ENCODE data around the gene NAXE.
A peak's percentile ranks its signal among the peaks of the same experiment; 100 is the strongest.
"Not testable (repeated sequence)": the region's sequence is repeated elsewhere in the genome, so short reads cannot be mapped to it uniquely, and the experiment has no call there.

NAXE gene

DNA sequence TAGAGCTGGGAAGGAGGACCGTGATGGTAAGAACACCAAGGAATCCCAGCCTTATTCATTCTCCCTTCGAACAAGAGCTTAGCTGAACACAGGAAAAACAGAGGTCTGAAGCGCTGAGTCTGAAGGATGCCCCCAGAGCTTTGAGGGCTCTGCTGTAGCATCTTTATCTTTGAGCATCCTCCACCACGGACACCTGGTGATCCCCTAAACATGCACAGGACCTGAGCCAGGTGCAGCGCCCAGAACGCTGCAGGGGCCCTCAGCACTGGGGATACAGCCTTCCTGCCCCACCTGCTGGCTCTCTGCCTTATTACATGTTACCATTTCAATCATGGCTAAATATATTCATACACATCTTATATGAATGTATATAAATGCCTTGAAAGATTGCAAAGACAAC, 17.4 kb downstream of the NAXE start:
- TF ChIP-seq GATA1 (IDR thresholded peaks at IDR 0.05; ENCODE audit: low read depth, low read length) = no peak
- TF ChIP-seq POLR2A (IDR thresholded peaks at IDR 0.05; ENCODE audit: low read length) = no peak
- peak; percentile 42 to 62 for DNase-seq

DNA sequence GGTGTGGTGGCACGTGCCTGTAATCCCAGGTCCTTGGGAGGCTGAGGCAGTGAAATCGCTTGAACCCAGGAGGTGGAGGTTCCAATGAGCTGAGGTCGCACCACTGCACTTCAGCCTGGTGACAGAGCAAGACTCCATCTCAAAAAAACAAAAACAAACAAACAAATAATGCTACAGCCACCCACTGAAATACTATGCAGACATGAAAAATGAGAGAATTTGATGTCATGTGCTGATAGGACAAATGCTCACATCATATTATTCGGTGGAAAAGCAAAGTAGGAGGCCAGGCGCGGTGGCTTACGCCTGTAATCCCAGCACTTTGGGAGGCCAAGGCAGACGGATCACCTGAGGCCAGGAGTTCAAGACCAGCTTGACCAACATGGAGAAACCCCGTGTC, 18.5 kb downstream of the NAXE start:
- DNase-seq = not testable (repeated sequence)

DNA sequence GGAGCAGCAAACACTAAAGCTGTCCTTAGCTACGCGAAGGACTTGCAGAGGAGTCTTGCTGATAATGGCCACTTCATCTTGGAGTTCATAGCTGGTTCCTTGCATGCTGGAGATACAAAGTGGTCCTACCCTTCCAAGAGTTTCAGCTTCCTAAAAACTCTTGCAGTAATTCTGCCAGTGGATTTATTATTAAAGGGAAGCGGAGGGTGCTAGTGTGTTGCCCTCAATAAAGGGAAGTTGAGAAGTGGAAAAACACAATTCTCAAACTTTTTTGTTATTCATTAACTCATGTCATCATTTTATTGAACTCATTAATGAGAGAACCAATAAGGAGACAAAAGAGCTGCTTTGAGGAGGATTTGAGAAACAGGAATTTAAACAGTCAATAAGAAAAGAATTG, 21.1 kb downstream of the NAXE start:
- DNase-seq = no peak
- no peak for TF ChIP-seq POLR2A (IDR thresholded peaks at IDR 0.05; ENCODE audit: low read length)
- no peak for TF ChIP-seq GATA1 (IDR thresholded peaks at IDR 0.05; ENCODE audit: low read depth, low read length)

DNA sequence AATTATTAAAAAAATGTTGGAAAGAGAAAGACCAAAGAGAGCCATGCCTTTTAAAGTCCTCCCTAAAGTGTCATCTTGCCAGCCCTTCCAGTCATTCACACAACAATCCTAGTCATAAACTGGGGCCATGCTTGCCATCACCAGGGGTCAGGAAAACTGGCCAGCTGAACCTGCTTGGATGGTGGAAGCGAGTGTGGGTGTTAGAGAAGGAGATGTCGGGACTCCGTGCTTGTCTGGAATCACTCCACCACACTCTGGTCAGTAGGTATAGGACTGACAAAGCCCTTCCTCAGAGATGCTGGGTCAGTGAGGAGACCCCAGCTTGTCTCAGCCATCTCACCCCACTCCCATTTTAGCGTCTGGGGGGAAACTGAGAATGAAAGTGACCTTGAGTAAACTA, 24.4 kb downstream of the NAXE start:
- DNase-seq = no peak
- no peak for TF ChIP-seq POLR2A (IDR thresholded peaks at IDR 0.05; ENCODE audit: low read length)
- no peak for TF ChIP-seq GATA1 (IDR thresholded peaks at IDR 0.05; ENCODE audit: low read depth, low read length)

DNA sequence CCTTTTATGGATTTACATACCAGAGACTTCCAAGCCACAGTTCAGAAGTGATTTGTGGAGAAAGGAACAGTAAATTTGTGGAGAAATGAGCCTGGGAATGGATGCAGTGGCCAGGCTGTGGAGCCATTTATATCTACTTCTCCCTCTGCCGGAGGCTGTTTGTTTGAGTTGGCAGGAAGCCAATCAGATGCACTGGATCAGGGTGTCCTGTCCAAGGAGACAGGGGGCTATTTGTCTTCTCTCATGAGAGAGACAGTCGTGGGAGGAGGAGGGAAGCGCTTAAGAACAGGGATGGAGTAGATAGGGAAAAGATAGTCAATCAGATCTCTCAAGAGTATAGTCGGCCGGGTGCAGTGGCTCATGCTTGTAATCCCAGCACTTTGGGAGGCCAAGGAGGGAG, 24.9 kb downstream of the NAXE start:
- TF ChIP-seq POLR2A (IDR thresholded peaks at IDR 0.05; ENCODE audit: low read length) = no peak
- TF ChIP-seq GATA1 (IDR thresholded peaks at IDR 0.05; ENCODE audit: low read depth, low read length) = no peak
- DNase-seq = peak; percentile 47 to 53

DNA sequence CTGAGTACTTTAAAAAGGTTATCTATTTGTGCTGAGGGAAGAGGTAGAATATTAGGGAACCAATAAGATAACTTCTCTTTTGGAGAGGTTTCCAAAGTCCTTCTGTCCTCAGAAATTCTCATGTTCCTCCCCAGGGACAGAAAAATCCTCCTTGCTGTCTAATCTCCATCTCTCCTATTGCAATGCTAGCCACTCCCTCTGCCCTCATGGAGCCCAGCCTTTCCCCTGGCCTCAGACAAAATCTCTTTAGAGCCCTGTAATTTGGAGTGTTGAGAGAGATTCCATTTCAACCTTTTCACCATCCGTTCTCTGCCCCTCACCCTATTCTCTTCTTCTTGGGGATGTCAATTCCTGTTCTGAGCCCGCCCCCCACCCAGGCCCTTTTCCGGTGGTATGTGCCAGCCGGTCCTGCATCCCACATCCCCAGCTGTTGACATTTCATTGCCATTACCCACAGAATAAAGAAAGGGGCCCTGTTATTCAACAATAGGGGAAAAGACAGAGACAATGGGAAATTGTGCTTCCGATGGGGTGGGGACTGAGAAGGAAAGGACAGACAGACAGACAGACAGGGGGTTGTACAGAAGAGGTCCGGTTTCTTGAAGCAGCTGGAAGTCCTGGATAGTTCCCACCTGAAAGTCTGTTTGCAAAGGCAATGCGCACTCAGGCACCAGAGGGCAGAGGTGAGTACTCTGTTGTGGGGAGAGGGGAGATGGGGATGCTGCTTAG, 27.4 kb downstream of the NAXE start, which contains the start of gene HAPLN2:
Gene HAPLN2 (plus strand): TSS at position 563 of the 729 bp plus-strand sequence. CDS start 4,076 bp downstream, outside the sequence.
- DNase-seq = peak in 1 of 2 experiments; percentile 15
- TF ChIP-seq GATA1 (IDR thresholded peaks at IDR 0.05; ENCODE audit: low read depth, low read length) (no peak), POLR2A (IDR thresholded peaks at IDR 0.05; ENCODE audit: low read length) (no peak)

DNA sequence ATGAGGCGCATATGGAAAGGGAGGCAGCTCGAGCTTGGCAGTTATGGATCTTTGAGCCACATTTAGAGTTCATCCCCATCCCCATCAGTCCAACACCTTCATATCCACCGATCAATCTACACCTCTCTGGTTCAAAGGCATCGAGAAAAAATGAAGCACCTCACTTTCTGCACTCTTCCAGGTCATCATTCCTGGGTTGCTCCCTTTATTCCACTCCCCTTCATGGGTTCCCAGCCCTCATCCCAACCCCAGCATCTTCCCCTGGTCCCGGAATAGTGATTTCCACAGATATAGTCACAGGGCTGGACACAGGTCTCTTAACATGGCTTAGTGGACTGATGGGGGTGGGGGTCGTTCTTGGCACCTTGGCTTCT, 28.0 kb downstream of the NAXE start:
- TF ChIP-seq POLR2A (IDR thresholded peaks at IDR 0.05; ENCODE audit: low read length) (no peak), GATA1 (IDR thresholded peaks at IDR 0.05; ENCODE audit: low read depth, low read length) (no peak)
- DNase-seq = no peak

DNA sequence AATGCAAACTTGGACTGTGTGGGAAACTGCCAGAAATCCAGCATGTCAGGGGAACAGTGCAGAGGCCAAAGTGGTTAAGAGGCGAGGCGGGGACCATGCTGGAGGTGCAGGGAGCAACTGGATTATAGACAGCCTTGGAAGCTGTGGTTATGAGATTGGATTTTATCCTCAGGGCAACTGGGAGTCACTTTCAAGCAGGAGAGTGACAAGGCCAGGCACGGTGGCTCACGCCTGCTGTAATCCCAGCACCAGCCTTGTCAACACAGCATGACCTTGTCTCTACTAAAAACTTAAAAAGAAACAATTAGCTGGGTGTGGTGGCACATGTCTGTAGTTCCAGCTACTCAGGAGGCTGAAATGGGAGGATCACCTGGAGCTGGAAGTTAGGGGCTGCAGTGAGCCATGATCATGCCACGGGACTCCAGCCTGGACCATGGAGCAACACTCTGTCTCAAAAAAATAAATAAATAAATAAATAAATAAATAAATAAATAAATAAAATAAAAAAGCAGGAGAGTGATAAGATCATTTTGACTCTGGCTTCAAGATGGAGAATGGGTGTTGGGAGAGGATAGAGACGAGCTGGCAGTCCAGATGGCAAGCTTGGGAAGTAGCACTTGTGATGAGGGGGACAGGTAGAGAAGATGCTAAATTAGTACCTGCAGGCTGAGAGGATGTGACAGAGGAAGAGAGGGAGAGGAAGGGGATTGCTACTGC, 31.2 kb downstream of the NAXE start:
- TF ChIP-seq GATA1 (IDR thresholded peaks at IDR 0.05; ENCODE audit: low read depth, low read length) = no peak
- no peak for TF ChIP-seq POLR2A (IDR thresholded peaks at IDR 0.05; ENCODE audit: low read length)

DNA sequence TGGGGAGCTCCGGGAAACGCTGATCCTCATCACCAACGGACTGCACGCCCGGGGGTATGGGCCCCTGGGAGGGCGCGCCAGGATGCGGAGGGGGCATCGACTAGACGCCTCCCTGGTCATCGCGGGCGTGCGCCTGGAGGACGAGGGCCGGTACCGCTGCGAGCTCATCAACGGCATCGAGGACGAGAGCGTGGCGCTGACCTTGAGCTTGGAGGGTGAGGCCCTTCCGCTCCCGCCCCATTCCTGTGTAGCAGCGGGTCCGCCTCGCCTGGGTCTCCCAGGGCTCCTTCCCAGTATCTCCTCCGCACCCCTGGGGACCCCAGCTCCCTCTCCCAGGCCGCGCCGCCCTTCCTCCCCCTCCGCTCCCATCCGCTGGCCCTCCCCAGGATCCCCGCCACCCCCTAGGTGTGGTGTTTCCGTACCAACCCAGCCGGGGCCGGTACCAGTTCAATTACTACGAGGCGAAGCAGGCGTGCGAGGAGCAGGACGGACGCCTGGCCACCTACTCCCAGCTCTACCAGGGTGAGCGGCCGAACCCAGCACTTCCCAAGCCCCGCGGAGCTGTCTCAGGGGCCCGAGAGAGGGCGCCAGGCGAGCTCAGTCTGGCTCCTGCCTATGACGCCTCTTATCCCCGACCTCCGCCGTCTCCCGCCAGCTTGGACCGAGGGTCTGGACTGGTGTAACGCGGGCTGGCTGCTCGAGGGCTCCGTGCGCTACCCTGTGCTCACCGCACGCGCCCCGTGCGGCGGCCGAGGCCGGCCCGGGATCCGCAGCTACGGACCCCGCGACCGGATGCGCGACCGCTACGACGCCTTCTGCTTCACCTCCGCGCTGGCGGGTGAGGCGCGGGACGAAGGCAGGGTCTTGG, 32.6 kb downstream of the NAXE start:
- DNase-seq = peak; percentile 37 to 40
- TF ChIP-seq POLR2A (IDR thresholded peaks at IDR 0.05; ENCODE audit: low read length) = no peak

More for the DNA sequence above, 31.2 kb downstream of the NAXE start:
- no peak for DNase-seq

DNA sequence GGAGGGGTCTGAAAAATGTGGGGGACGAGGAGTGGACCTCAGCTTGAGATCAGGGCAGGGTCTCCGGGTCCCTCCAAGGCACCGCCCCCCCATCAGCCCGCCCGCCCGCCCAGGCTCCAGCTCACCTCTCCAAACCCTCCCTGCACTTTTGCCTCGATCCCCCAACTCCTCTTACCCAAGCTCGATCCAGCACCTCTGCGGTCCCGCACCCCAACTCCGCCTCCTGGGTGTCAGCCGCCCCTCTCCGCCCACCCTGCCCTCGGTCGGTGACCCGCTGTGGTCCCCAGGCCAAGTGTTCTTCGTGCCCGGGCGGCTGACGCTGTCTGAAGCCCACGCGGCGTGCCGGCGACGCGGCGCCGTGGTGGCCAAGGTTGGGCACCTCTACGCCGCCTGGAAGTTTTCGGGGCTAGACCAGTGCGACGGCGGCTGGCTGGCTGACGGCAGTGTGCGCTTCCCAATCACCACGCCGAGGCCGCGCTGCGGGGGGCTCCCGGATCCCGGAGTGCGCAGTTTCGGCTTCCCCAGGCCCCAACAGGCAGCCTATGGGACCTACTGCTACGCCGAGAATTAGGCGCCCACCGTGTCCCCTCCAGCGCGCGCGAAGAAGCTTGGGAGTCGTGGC, 33.3 kb downstream of the NAXE start:
- DNase-seq = no peak
- TF ChIP-seq POLR2A (IDR thresholded peaks at IDR 0.05; ENCODE audit: low read length) (no peak), GATA1 (IDR thresholded peaks at IDR 0.05; ENCODE audit: low read depth, low read length) (no peak)

DNA sequence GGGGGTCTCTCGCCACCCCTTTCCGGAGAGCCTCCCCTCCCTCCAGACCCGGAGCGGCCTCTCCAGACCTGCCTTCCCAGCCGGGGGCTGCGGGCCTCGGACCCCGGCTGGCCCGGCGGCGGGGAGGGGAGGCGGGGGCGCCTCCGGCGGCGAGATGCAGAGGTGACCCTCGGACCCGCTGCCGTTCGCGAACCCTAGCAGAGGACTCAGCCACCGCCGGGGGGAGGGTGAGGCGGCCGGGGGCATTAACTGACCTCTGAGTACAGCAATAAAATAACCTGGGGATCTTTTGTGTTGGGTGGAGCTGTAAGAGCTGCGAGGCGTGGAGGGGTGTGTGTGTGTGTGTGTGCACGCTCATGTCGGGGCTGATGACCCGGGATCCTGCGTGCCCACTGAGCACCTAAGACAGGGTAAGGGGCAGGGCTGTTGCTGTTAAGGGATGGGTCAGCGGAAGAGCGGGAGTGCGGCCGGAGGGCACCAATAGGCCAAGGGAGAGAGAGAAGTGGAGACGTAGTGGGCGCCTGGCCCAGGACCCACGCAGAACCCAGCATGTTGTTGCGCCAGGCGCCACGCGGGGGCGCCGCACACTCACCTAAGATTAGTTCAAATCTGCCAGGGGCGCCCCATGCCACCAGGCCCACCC, 34.0 kb downstream of the NAXE start:
- TF ChIP-seq GATA1 (IDR thresholded peaks at IDR 0.05; ENCODE audit: low read depth, low read length) = no peak
- TF ChIP-seq POLR2A (IDR thresholded peaks at IDR 0.05; ENCODE audit: low read length) = no peak
- DNase-seq = peak; percentile 44 to 72

DNA sequence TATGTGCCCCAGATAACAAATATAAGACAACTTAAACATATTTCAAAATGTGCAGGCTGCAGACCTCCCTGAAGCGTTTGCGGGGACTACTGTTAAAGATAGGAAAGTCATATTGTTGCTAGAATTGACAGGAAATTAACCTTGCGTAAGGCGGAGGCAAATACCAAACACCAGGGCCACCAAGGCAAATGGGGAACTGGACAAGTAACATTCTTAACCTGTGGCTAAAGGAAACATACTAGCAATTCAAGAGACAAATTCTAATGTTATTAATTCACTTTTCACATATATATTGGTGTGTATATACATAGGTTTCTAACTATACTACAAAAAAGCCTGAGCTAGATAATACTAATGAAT, 34.5 kb downstream of the NAXE start:
- no peak for TF ChIP-seq POLR2A (IDR thresholded peaks at IDR 0.05; ENCODE audit: low read length)
- no peak for TF ChIP-seq GATA1 (IDR thresholded peaks at IDR 0.05; ENCODE audit: low read depth, low read length)
- no peak for DNase-seq

DNA sequence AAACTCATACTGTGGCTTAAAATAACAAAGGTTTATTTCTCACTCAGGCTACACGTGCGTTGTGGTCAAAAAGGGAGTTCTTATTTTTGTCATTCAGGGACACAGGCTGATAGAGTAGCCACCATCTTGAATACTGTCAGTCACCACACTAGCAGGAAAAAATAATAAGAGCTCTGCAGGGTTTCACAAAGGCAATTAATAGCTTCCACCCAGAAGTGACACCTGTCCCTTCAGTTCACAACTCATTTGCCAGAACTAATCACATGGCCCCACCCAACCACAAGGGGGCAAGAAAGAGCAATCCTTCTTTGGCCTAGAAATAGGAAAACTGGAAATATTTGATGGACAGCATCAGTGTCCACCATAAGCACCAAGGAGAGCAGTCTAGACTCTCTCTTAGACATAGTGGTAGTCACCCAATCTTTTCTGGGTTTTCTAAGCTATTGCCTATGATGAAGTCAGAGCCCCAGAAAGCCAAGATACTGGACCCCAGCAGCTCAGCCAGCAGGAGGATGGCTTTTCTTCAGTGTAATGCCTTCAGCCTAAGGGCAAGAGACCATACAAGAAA, 35.8 kb downstream of the NAXE start:
- no peak for TF ChIP-seq POLR2A (IDR thresholded peaks at IDR 0.05; ENCODE audit: low read length)
- no peak for TF ChIP-seq GATA1 (IDR thresholded peaks at IDR 0.05; ENCODE audit: low read depth, low read length)
- peak; percentile 39 to 63 for DNase-seq

All from erythroblast (primary cell).